ENCODE data around the gene ATP9B. TPM values are rescaled to one million over a fixed set of nuclear protein-coding genes. Genes with fewer than 3 reads are reported as not detected.

ATP9B gene
- total RNA-seq, 1 experiment from 2014 or later: 8.6 TPM

- H3K4me1 ChIP-seq (replicated peaks; ENCODE audit: insufficient read depth): no peaks in the 10 kb centered on the region
- H3K4me3 ChIP-seq: no peak overlapping the region
- H3K79me2 ChIP-seq (ENCODE audit: low read depth): no peaks in the 10 kb centered on the region
- intact Hi-C loops (cut with micrococcal nuclease; ENCODE audit: unreplicated experiment): no loop called here
- no peaks in the 10 kb centered on the region for H3K36me3 ChIP-seq (ENCODE audit: low read depth)
- no peaks in the 10 kb centered on the region for H4K20me1 ChIP-seq (ENCODE audit: insufficient read depth)
- no peak overlapping the region for H3K27ac ChIP-seq
- POLR2A ChIA-PET (ENCODE audit: unreplicated experiment): no interaction called here
- CTCF ChIA-PET: no interaction called here
- no peak overlapping the region for H3K4me2 ChIP-seq
- no peak for DNase-seq
- peaks cover 50% of the 10 kb centered on the region for H3K27me3 ChIP-seq (ENCODE audit: insufficient read depth, low read depth)
- no peaks in the 10 kb centered on the region for H3F3A ChIP-seq (ENCODE audit: insufficient read depth, low read depth)
- no TSS peak for BruUV-seq (replicated peaks)
- H2AFZ ChIP-seq: no peak overlapping the region
- H3K9me3 ChIP-seq (ENCODE audit: insufficient read depth, low read depth): no peaks in the 10 kb centered on the region
- H3K9me2 ChIP-seq (ENCODE audit: insufficient read depth): no peaks in the 10 kb centered on the region
- TF ChIP-seq EZH2 (IDR thresholded peaks at IDR 0.05; ENCODE audit: low read depth) (no peak), CTCF (conservative IDR thresholded peaks at IDR 0.05) (no peak)
Observed at GRCh38 chr18:79388043-79388442, 318.8 kb downstream of the ATP9B start.

GRCh38 chr18:79389689-79390088, 320.5 kb downstream of the ATP9B start:
- Histone ChIP-seq H3K9me3 (ENCODE audit: insufficient read depth, low read depth) (no peaks in the 10 kb centered on the region), H3K4me1 (replicated peaks; ENCODE audit: insufficient read depth) (no peaks in the 10 kb centered on the region), H3K4me3 (no peak overlapping the region), H3K36me3 (ENCODE audit: low read depth) (no peaks in the 10 kb centered on the region), H4K20me1 (ENCODE audit: insufficient read depth) (no peaks in the 10 kb centered on the region), H3K79me2 (ENCODE audit: low read depth) (no peaks in the 10 kb centered on the region), H3K27ac (no peak overlapping the region), H3K9me2 (ENCODE audit: insufficient read depth) (no peaks in the 10 kb centered on the region), H2AFZ (no peak overlapping the region), H3K27me3 (ENCODE audit: insufficient read depth, low read depth) (peaks cover 39% of the 10 kb centered on the region), H3K4me2 (no peak overlapping the region), H3F3A (ENCODE audit: insufficient read depth, low read depth) (no peaks in the 10 kb centered on the region)
- no TSS peak for BruUV-seq (replicated peaks)
- intact Hi-C loops (cut with micrococcal nuclease; ENCODE audit: unreplicated experiment): no loop called here
- DNase-seq: no peak
- TF ChIP-seq EZH2 (IDR thresholded peaks at IDR 0.05; ENCODE audit: low read depth) (no peak), CTCF (conservative IDR thresholded peaks at IDR 0.05) (no peak)
- CTCF ChIA-PET: no interaction called here
- POLR2A ChIA-PET (ENCODE audit: unreplicated experiment): no interaction called here

GRCh38 chr18:79392226-79392625, 323.0 kb downstream of the ATP9B start:
- TF ChIP-seq CTCF (conservative IDR thresholded peaks at IDR 0.05) (no peak), EZH2 (IDR thresholded peaks at IDR 0.05; ENCODE audit: low read depth) (no peak)
- intact Hi-C loops (cut with micrococcal nuclease; ENCODE audit: unreplicated experiment): no loop called here
- CTCF ChIA-PET: no interaction called here
- Histone ChIP-seq H3K4me1 (replicated peaks; ENCODE audit: insufficient read depth) (no peaks in the 10 kb centered on the region), H3F3A (ENCODE audit: insufficient read depth, low read depth) (0 out of 2 replicates have a peak, but pooled peaks cover under 1% of the 10 kb centered on the region), H3K36me3 (ENCODE audit: low read depth) (no peaks in the 10 kb centered on the region), H3K27me3 (ENCODE audit: insufficient read depth, low read depth) (peaks cover 36% of the 10 kb centered on the region), H3K4me2 (no peak overlapping the region), H3K9me3 (ENCODE audit: insufficient read depth, low read depth) (no peaks in the 10 kb centered on the region), H3K79me2 (ENCODE audit: low read depth) (no peaks in the 10 kb centered on the region), H3K9me2 (ENCODE audit: insufficient read depth) (no peaks in the 10 kb centered on the region), H3K4me3 (no peak overlapping the region), H4K20me1 (ENCODE audit: insufficient read depth) (no peaks in the 10 kb centered on the region), H3K27ac (no peak overlapping the region), H2AFZ (no peak overlapping the region)
- POLR2A ChIA-PET (ENCODE audit: unreplicated experiment): no interaction called here
- no TSS peak for BruUV-seq (replicated peaks)
- DNase-seq: no peak

Data from PC-9 (cell line).